GM19193 (cell line): ENCODE data around the gene ZNF493.

ENCODE experiments used
- POLR2A ChIP-seq: IDR thresholded peaks from 4 replicates; pipeline ENCODE4 v1.6.1; 2011; ENCODE audit not compliant: insufficient read depth, insufficient read length; ENCODE audit errors: extremely low read depth

ZNF493 gene

GRCh38 chr19:21439201-21439751 lies 42.3 kb downstream of the ZNF493 start:
- TF ChIP-seq POLR2A = no peak

DNA sequence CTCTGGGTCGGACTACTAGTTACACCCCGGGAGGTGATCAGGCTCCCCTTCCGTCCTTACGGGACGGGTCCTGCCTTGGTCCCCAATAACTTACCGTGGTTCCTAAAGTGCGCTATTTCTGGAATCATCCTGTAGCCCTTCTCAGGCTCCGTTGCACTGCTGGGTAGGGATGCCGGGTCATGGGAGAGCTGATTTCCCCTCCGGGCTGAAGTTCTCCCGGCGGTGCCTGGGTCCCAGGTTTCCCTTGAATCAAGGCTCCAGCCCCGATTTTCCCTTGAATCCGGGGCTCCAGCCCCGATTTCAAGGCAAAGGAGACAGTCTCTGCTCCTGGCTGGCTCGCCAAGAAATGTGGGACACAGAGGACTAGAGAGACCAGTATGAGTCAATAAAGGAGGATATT lies 43.4 kb downstream of the ZNF493 start:
- TF ChIP-seq POLR2A = no peak

- TF ChIP-seq POLR2A = no peak
Measured at GRCh38 chr19:21451187-21451586, 54.3 kb downstream of the ZNF493 start.

- no peak for TF ChIP-seq POLR2A
Measured at GRCh38 chr19:21454901-21455300, 58.0 kb downstream of the ZNF493 start.

- no peak for TF ChIP-seq POLR2A
Measured at GRCh38 chr19:21460686-21461085, 63.8 kb downstream of the ZNF493 start.

DNA sequence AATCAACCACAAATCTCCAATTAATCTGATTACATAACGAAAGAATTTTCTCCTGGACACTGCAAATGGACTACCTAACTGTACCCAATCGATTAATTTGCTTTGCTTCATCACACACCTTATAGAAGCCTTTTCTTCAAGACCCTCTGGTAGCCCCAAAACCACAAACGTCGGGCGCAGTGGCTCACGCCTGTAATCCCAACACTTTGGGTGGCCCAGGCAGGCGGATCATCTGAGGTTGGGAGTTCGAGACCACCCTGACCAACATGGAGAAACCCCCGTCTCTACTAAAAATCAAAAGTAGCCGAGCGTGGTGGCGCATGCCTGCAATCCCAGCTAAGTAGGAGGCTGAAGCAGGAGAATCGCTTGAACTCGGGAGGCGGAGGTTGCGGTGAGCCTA lies 65.6 kb downstream of the ZNF493 start:
- TF ChIP-seq POLR2A = no peak

DNA sequence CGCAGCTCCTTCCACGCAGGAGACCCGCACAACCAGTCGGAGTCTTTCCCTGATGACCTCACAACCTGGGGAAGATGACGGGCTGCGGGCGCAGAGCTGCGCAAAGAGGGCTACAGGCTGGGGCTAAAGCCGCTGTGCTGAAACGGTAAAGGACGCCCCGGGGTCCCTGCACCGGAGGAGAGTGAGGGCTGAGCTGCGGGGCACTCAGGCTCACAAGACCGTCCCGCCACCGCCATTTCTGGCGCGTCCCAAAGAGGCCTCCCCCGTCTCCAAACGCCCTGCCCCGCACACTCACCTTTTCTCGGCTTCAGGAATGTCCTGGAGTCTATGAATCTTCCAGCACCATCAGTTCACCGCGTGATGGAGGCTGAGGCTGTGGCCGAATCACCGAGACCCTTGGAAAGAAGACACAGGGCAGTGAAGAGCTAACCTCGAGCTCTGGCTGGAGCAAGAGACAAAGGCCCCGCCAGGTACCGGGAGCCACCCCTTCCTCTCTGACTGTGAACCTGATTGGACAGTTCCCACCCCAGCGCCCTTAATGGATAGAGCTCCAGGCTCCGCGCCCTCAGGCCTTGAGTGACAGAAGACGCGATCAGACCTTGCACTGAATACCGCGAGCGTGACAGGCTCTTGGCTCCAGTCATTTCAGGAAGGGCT lies 66.6 kb downstream of the ZNF493 start:
- TF ChIP-seq POLR2A = no peak

GRCh38 chr19:21466627-21467026 lies 69.7 kb downstream of the ZNF493 start:
- TF ChIP-seq POLR2A = no peak

DNA sequence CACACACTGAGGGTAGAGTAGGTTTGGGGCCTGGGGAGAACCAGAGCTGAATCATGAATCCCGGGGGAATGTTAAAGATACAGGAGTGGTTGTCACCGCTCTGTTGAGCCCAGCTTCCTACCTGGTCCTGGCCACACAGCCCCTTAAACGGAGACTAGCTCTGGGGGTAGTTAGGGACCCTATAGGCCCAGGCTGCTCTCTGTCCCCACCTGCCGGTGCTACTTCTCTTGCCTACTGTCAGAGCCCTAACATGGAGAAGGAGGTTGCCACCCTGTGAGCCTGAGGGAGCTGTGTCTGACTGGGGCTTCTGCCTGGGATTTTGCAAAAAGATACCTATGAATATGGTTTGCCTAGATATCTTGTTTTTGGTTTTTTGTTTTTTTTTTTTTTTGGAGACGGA lies 71.9 kb downstream of the ZNF493 start:
- TF ChIP-seq POLR2A = no peak

DNA sequence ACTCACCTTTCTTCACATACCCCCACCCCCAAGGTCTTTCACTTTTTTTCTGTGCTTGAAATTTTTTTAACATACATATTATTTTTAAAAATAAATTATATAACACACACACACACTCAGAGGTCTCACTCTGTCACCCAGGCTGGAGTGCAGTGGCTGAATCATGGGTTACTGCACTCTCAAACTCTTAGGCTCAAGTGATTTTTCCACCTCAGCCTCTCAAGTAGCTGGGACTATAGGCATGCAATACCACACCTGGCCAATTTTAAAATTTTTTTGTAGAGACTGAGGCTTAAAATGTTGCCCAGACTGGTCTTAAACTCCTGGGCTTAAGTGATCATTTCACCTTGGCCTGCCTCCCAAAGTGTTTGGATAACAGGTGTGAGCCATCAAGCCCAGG lies 75.6 kb downstream of the ZNF493 start:
- no peak for TF ChIP-seq POLR2A

GRCh38 chr19:21474671-21475181 lies 77.8 kb downstream of the ZNF493 start:
- TF ChIP-seq POLR2A = no peak
